HCT116 (cell line): ENCODE measurements around the gene PRKCA. TPM values are rescaled to one million over a fixed set of nuclear protein-coding genes. Genes with fewer than 3 reads are reported as not detected.

Experiments
- ATAC-seq: fragments of 200-7000 bp; cut with Tn5 transposase; 2 replicates; pipeline ENCODE4 v1.9.1; 2020; ENCODE audit warnings: mild to moderate bottlenecking, moderate library complexity
- BruUV-seq: library from RNA; stranded (reverse); fragments of 400-500 nt; replicated peaks from 2 replicates; lab custom pipeline; 2021; lab: Mats Ljungman, UMichigan
- CTCF ChIA-PET: fragments of 300-600 bp; sonication (Branson Sonifier 250); formaldehyde crosslinking; loops from one replicate; lab custom pipeline; 2021; ENCODE audit warnings: antibody characterized with exemption; lab: Charles Lee
- POLR2A ChIA-PET: fragments of 300-600, 350-600 bp; sonication (Branson Sonifier 250); formaldehyde crosslinking; loops from one replicate; lab custom pipeline; 2021; ENCODE audit warnings: antibody characterized with exemption; lab: Charles Lee
- RAD21 ChIA-PET, 2 experiments: fragments of 300-600 bp; sonication (Branson Sonifier 250); formaldehyde crosslinking; loops; one replicate each; lab custom pipeline; 2023; ENCODE audit warnings: low total read pairs in 2 of 2; ENCODE audit not compliant: uncharacterized antibody in 2 of 2, unreplicated experiment in 2 of 2, low non-redundant PET in 1 of 2; lab: Charles Lee
- DNase-seq: peaks from one replicate; pipeline ENCODE4 v3.0.0-alpha.2; 2010; ENCODE audit warnings: low read depth, low spot score
- H2AFZ ChIP-seq: fragments of 200-600 bp; shearing (Covaris generic), sonication (generic); 2 replicates; pipeline ENCODE4 v1.6.1; 2017; ENCODE audit warnings: low read depth, mixed run types, mixed read lengths, antibody characterized with exemption, low read length; ENCODE audit not compliant: poor library complexity, severe bottlenecking
- H3K27ac ChIP-seq: 2 replicates; pipeline ENCODE4 v1.5.1; 2012; ENCODE audit warnings: low read depth, low read length
- H3K27me3 ChIP-seq: fragments of 200-600 bp; sonication (generic); 2 replicates; pipeline ENCODE4 v1.6.1; 2016; ENCODE audit warnings: mixed run types, low read length, mixed read lengths; ENCODE audit not compliant: insufficient read depth
- H3K36me3 ChIP-seq, 2 experiments: fragments of 200-500 bp in 1 of 2; fragments of 200-600 bp in 1 of 2; sonication (Bioruptor generic) in 1 of 2; sonication (generic) in 1 of 2; 2 replicates each; pipeline versions ENCODE4 v1.5.1 to v1.6.1; 2014 to 2016; ENCODE audit warnings: low read length in 2 of 2, inconsistent platforms in 1 of 2, mixed read lengths in 1 of 2, mixed run types in 1 of 2; ENCODE audit not compliant: insufficient read depth in 2 of 2, control insufficient read depth in 1 of 2
- H3K4me1 ChIP-seq, 2 experiments: fragments of 200-600 bp in 1 of 2; sonication (generic) in 1 of 2; 2 replicates each; pipeline versions ENCODE4 v1.5.1 to v1.6.1; 2012 to 2017; ENCODE audit warnings: low read length in 2 of 2, inconsistent platforms in 1 of 2, mild to moderate bottlenecking in 1 of 2, mixed read lengths in 1 of 2, mixed run types in 1 of 2, moderate library complexity in 1 of 2; ENCODE audit not compliant: insufficient read depth in 2 of 2, control insufficient read depth in 1 of 2
- H3K4me2 ChIP-seq: fragments of 200-600 bp; sonication (generic); 2 replicates; pipeline ENCODE4 v1.6.1; 2017; ENCODE audit warnings: mixed run types, low read length, mixed read lengths
- H3K4me3 ChIP-seq, 2 experiments: fragments of 200-600 bp in 1 of 2; sonication (generic) in 1 of 2; replicated peaks in 1 of 2; 2 replicates each; pipeline ENCODE4 v1.5.1; 2011 to 2016; ENCODE audit warnings: low read length in 2 of 2, control low read depth in 1 of 2, low read depth in 1 of 2, mild to moderate bottlenecking in 1 of 2, mixed read lengths in 1 of 2, mixed run types in 1 of 2
- H3K79me2 ChIP-seq: fragments of 200-600 bp; sonication (generic); 2 replicates; pipeline ENCODE4 v1.6.1; 2017; ENCODE audit warnings: mild to moderate bottlenecking, mixed run types, low read length, moderate library complexity, mixed read lengths; ENCODE audit not compliant: insufficient read depth
- H3K9ac ChIP-seq: fragments of 200-600 bp; sonication (generic); 2 replicates; pipeline ENCODE4 v1.6.1; 2016; ENCODE audit warnings: low read length, mixed read lengths
- H3K9me2 ChIP-seq: fragments of 200-600 bp; sonication (generic), shearing (Covaris generic); 2 replicates; pipeline ENCODE4 v1.6.1; 2017; ENCODE audit warnings: mixed run types, mild to moderate bottlenecking, moderate library complexity; ENCODE audit not compliant: insufficient read depth
- H3K9me3 ChIP-seq, 2 experiments: fragments of 200-500 bp in 1 of 2; fragments of 200-600 bp in 1 of 2; sonication (Bioruptor generic) in 1 of 2; sonication (generic) in 1 of 2; 2 replicates each; pipeline ENCODE4 v1.6.1; 2014 to 2017; ENCODE audit warnings: low read length in 2 of 2, mixed read lengths in 2 of 2, inconsistent platforms in 1 of 2, low read depth in 1 of 2, mild to moderate bottlenecking in 1 of 2, mixed run types in 1 of 2, moderate library complexity in 1 of 2; ENCODE audit not compliant: control insufficient read depth in 1 of 2, insufficient read depth in 1 of 2
- H4K20me1 ChIP-seq: fragments of 200-600 bp; sonication (generic), shearing (Covaris generic); 2 replicates; pipeline ENCODE4 v1.6.1; 2017; ENCODE audit warnings: mixed run types, mild to moderate bottlenecking, moderate library complexity; ENCODE audit not compliant: insufficient read depth
- CBX3 ChIP-seq: IDR thresholded peaks from 2 replicates; pipeline ENCODE4 v1.6.1; 2012; ENCODE audit warnings: low read depth
- CEBPB ChIP-seq: IDR thresholded peaks from 2 replicates; pipeline ENCODE4 v1.6.1; 2012; ENCODE audit warnings: low read depth
- EZH2 ChIP-seq: fragments of 200-600 bp; sonication (generic); IDR thresholded peaks from 2 replicates; pipeline ENCODE4 v1.6.1; 2017; ENCODE audit warnings: antibody characterized with exemption, mixed run types
- FOSL1 ChIP-seq: IDR thresholded peaks from 2 replicates; pipeline ENCODE4 v1.6.1; 2012; ENCODE audit warnings: low read depth
- JUND ChIP-seq: IDR thresholded peaks from 2 replicates; pipeline ENCODE4 v1.6.1; 2012
- POLR2A ChIP-seq: IDR thresholded peaks from 2 replicates; pipeline ENCODE4 v1.7.0; 2011; ENCODE audit warnings: borderline replicate concordance; ENCODE audit not compliant: insufficient read depth, insufficient read length; ENCODE audit errors: extremely low read depth
- POLR2AphosphoS5 ChIP-seq: IDR thresholded peaks from 2 replicates; pipeline ENCODE4 v1.6.1; 2011; ENCODE audit warnings: mild to moderate bottlenecking, low read depth, low read length, moderate library complexity
- REST ChIP-seq: IDR thresholded peaks from 2 replicates; pipeline ENCODE4 v1.6.1; 2012; ENCODE audit warnings: low read depth
- SP1 ChIP-seq: IDR thresholded peaks from 2 replicates; pipeline ENCODE4 v1.6.1; 2012; ENCODE audit warnings: low read depth
- TCF7L2 ChIP-seq: IDR thresholded peaks from 2 replicates; pipeline ENCODE4 v1.7.0; 2011; ENCODE audit warnings: borderline replicate concordance, inconsistent platforms; ENCODE audit not compliant: insufficient read depth, insufficient read length; ENCODE audit errors: extremely low read depth
- intact Hi-C: fragments of 100-400 bp; cut with micrococcal nuclease; formaldehyde crosslinking; loops from 2 replicates; pipeline ENCODE4 v1.10.0; 2022
- total RNA-seq: library from RNA; stranded (reverse); gene quantifications from one replicate; pipeline ENCODE4 v1.2.1, GENCODE V29; 2021; ENCODE audit not compliant: unreplicated experiment
- TF ChIP-seq, protein P1 (sequence below): IDR thresholded peaks from 2 replicates; pipeline ENCODE4 v1.6.1; 2011; ENCODE audit warnings: mild to moderate bottlenecking, low read length, moderate library complexity; ENCODE audit not compliant: insufficient replicate concordance; ENCODE audit errors: extremely low read depth

PRKCA gene
- total RNA-seq, 1 experiment from 2014 or later, result 18.8 TPM

GRCh38 chr17:66753126-66753920, 450.9 kb downstream of the PRKCA start (continued):
- TF ChIP-seq SP1 (no peak), POLR2A (no peak), EZH2 (no peak), CBX3 (no peak), JUND (no peak)

- no peaks in the 10 kb centered on the region for H3K27me3 ChIP-seq
- RAD21 ChIA-PET, result no interaction called here
- intact Hi-C loops, result no loop called here
- CTCF ChIA-PET, result no interaction called here
- DNase-seq, result peak; percentile 6
- H3K4me1 ChIP-seq, result peaks cover 18 to 19% of the 10 kb centered on the region in 2 experiments
- no peaks in the 10 kb centered on the region for H3K9me3 ChIP-seq
- peak overlapping the region; percentile 59 for H3K4me2 ChIP-seq
- TF ChIP-seq, protein P1, sequence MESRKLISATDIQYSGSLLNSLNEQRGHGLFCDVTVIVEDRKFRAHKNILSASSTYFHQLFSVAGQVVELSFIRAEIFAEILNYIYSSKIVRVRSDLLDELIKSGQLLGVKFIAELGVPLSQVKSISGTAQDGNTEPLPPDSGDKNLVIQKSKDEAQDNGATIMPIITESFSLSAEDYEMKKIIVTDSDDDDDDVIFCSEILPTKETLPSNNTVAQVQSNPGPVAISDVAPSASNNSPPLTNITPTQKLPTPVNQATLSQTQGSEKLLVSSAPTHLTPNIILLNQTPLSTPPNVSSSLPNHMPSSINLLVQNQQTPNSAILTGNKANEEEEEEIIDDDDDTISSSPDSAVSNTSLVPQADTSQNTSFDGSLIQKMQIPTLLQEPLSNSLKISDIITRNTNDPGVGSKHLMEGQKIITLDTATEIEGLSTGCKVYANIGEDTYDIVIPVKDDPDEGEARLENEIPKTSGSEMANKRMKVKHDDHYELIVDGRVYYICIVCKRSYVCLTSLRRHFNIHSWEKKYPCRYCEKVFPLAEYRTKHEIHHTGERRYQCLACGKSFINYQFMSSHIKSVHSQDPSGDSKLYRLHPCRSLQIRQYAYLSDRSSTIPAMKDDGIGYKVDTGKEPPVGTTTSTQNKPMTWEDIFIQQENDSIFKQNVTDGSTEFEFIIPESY, result no peak
- TF ChIP-seq TCF7L2 (no peak), REST (no peak), JUND (0 out of 2 replicates have a peak, but pooled peaks have one; percentile 23), CEBPB (no peak), FOSL1 (0 out of 2 replicates have a peak, but pooled peaks have one; percentile 19), EZH2 (no peak), POLR2AphosphoS5 (no peak), SP1 (peak; percentile 30; the same call in 1 of the 2 replicates)
- BruUV-seq, result no TSS peak
- peak; percentile 83 for ATAC-seq
- no peak overlapping the region for H3K27ac ChIP-seq
- no peak overlapping the region for H3K9ac ChIP-seq
- H3K36me3 ChIP-seq, result no peaks in the 10 kb centered on the region
- H3K79me2 ChIP-seq, result no peaks in the 10 kb centered on the region
- peak overlapping the region in 1 of 2 experiments; percentile 12; a peak in 1 of 4 replicates for H3K4me3 ChIP-seq
- H2AFZ ChIP-seq, result no peak overlapping the region
- H3K9me2 ChIP-seq, result no peaks in the 10 kb centered on the region
- POLR2A ChIA-PET, result no interaction called here
- H4K20me1 ChIP-seq, result no peaks in the 10 kb centered on the region
These were observed 452.9 kb downstream of the PRKCA start for GRCh38 chr17:66755101-66755943.
